Measurements from ENCODE around the gene MDM2. TPM values are rescaled to one million over a fixed set of nuclear protein-coding genes. Genes with fewer than 3 reads are reported as not detected.
A peak's percentile ranks its signal among the peaks of the same experiment; 100 is the strongest.

MDM2 gene
- total and polyA plus RNA-seq, 2 experiments from 2014 or later = 23.7 to 70.3 TPM

DNA sequence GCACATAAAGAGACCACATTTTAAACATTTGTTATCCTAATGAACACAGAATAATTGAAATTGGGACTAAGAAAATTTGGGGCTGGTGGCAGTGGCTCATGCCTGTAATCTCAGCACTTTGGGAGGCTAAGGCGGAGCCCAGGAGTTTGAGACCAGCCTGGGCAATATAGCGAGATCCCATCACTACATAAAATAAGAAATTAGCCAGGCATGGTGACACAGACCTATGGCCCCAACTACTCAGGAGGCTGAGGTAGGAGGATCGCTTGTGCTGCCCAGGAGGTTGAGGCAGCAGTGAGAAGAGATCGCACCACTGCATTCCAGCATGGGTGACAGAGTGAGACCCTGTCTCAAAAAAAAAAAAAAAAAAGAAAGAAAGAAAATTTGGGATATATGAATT is 65.3 kb downstream of the MDM2 start:
- Histone ChIP-seq H3K9me3 (ENCODE audit: low read depth) (no peaks in the 10 kb centered on the region), H3K4me1 (ENCODE audit: low read depth) (no peaks in the 10 kb centered on the region), H3K36me3 (no peaks in the 10 kb centered on the region), H3K27ac (no peak overlapping the region), H3K27me3 (no peaks in the 10 kb centered on the region), H3K4me3 (no peak overlapping the region)
- no peak for TF ChIP-seq CTCF (IDR thresholded peaks at IDR 0.05; ENCODE audit: low read depth, low read length)
- DNase-seq (ENCODE audit: low read depth in 1 of 2, low spot score in 1 of 2) = no peak

DNA sequence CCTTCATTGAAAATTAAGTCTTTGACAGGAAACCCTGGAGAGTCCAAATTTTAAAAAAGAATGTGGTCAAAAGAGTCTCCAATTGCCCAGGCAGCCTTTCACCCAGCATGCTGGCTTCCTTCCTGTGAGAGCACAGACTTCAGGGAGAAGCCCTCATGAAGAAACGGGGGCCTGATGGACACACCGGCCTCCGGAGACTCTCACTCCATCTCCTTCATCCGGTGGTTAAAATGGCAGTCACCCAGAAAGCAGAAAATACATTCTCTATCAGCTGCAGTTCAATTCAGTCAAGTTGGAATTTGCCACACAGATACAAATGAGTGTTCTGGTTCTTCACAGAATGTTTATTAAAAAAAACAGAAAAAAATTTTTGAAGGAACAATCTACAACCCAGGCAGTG is 68.5 kb downstream of the MDM2 start:
- Histone ChIP-seq H3K27ac (no peak overlapping the region), H3K4me1 (ENCODE audit: low read depth) (no peaks in the 10 kb centered on the region), H3K27me3 (no peaks in the 10 kb centered on the region), H3K4me3 (no peak overlapping the region), H3K9me3 (ENCODE audit: low read depth) (no peaks in the 10 kb centered on the region), H3K36me3 (no peaks in the 10 kb centered on the region)
- DNase-seq (ENCODE audit: low read depth in 1 of 2, low spot score in 1 of 2) = peak in 1 of 2 donors; percentile 56
- no peak for TF ChIP-seq CTCF (IDR thresholded peaks at IDR 0.05; ENCODE audit: low read depth, low read length)

GRCh38 chr12:68877583-68877982 is 69.6 kb downstream of the MDM2 start:
- H3K27me3 ChIP-seq = no peaks in the 10 kb centered on the region
- H3K4me3 ChIP-seq = no peak overlapping the region
- no peak overlapping the region for H3K27ac ChIP-seq
- DNase-seq (ENCODE audit: low read depth in 1 of 2, low spot score in 1 of 2) = no peak
- H3K36me3 ChIP-seq = no peaks in the 10 kb centered on the region
- H3K9me3 ChIP-seq (ENCODE audit: low read depth) = no peaks in the 10 kb centered on the region
- no peak for TF ChIP-seq CTCF (IDR thresholded peaks at IDR 0.05; ENCODE audit: low read depth, low read length)
- no peaks in the 10 kb centered on the region for H3K4me1 ChIP-seq (ENCODE audit: low read depth)

- no peak for TF ChIP-seq CTCF (IDR thresholded peaks at IDR 0.05; ENCODE audit: low read depth, low read length)
- DNase-seq (ENCODE audit: low read depth in 1 of 2, low spot score in 1 of 2) = no peak
- no peaks in the 10 kb centered on the region for H3K27me3 ChIP-seq
- H3K36me3 ChIP-seq = no peaks in the 10 kb centered on the region
- H3K4me1 ChIP-seq (ENCODE audit: low read depth) = no peaks in the 10 kb centered on the region
- no peaks in the 10 kb centered on the region for H3K9me3 ChIP-seq (ENCODE audit: low read depth)
- no peak overlapping the region for H3K27ac ChIP-seq
- H3K4me3 ChIP-seq = no peak overlapping the region
These were observed 70.3 kb downstream of the MDM2 start for GRCh38 chr12:68878283-68878682.

DNA sequence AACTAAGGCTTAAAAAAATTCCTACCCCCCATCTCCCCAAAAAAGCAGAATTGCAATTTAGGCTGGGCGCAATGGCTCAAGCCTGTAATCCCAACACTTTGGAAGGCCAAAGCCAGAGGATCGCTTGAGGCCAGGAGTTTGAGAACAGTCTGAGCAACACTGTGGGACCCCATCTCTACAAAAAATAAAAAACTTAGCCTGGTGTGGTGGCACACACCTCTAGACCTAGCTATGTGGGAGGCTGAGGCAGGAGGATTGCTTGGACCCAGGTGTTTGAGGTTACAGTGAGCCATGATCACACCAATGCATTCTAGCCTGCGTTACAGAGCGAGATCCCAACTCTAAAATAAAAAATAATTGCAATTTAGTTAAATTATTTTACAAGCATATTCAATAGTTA is 70.9 kb downstream of the MDM2 start:
- Histone ChIP-seq H3K27ac (no peak overlapping the region), H3K27me3 (no peaks in the 10 kb centered on the region), H3K36me3 (no peaks in the 10 kb centered on the region), H3K4me3 (no peak overlapping the region), H3K4me1 (ENCODE audit: low read depth) (no peaks in the 10 kb centered on the region), H3K9me3 (ENCODE audit: low read depth) (no peaks in the 10 kb centered on the region)
- TF ChIP-seq CTCF (IDR thresholded peaks at IDR 0.05; ENCODE audit: low read depth, low read length) = no peak
- no peak for DNase-seq (ENCODE audit: low read depth in 1 of 2, low spot score in 1 of 2)
